ENCODE measurements around the gene PEX11G. TPM values are rescaled to one million over a fixed set of nuclear protein-coding genes. Genes with fewer than 3 reads are reported as not detected.

Gene PEX11G
- total RNA-seq, 4 donors from 2014 or later, result 2.9 to 5.2 (median 4.1) TPM

- TF ChIP-seq EP300 (IDR thresholded peaks at IDR 0.05), result no peak
- TF ChIP-seq POLR2A (IDR thresholded peaks at IDR 0.05), result no peak
- TF ChIP-seq, protein P1, sequence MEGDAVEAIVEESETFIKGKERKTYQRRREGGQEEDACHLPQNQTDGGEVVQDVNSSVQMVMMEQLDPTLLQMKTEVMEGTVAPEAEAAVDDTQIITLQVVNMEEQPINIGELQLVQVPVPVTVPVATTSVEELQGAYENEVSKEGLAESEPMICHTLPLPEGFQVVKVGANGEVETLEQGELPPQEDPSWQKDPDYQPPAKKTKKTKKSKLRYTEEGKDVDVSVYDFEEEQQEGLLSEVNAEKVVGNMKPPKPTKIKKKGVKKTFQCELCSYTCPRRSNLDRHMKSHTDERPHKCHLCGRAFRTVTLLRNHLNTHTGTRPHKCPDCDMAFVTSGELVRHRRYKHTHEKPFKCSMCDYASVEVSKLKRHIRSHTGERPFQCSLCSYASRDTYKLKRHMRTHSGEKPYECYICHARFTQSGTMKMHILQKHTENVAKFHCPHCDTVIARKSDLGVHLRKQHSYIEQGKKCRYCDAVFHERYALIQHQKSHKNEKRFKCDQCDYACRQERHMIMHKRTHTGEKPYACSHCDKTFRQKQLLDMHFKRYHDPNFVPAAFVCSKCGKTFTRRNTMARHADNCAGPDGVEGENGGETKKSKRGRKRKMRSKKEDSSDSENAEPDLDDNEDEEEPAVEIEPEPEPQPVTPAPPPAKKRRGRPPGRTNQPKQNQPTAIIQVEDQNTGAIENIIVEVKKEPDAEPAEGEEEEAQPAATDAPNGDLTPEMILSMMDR (IDR thresholded peaks at IDR 0.05), result no peak
- TF ChIP-seq POLR2AphosphoS5 (IDR thresholded peaks at IDR 0.05), result no peak
- peaks cover 87% of the 10 kb centered on the region for H3K36me3 ChIP-seq
- H3K4me3 ChIP-seq, result no peak overlapping the region
- H3K27me3 ChIP-seq, result no peaks in the 10 kb centered on the region
- H3K27ac ChIP-seq, result no peak overlapping the region
- H3K4me1 ChIP-seq, result no peaks in the 10 kb centered on the region
- 88% methylated on average over 14 of the region's 14 CpGs for WGBS
- no peaks in the 10 kb centered on the region for H3K9me3 ChIP-seq
- no peak for DNase-seq (ENCODE audit: low spot score in 2 of 2)
Observed at GRCh38 chr19:7460562-7460966, 28.3 kb downstream of the PEX11G start.

- Histone ChIP-seq H3K9me3 (no peaks in the 10 kb centered on the region), H3K27me3 (no peaks in the 10 kb centered on the region), H3K4me3 (no peak overlapping the region), H3K36me3 (peaks cover 87% of the 10 kb centered on the region), H3K4me1 (no peaks in the 10 kb centered on the region), H3K27ac (no peak overlapping the region)
- DNase-seq (ENCODE audit: low spot score in 2 of 2), result no peak
- 87% methylated on average over 20 of the region's 20 CpGs for WGBS
- TF ChIP-seq, protein P1 (IDR thresholded peaks at IDR 0.05), result no peak
- no peak for TF ChIP-seq EP300 (IDR thresholded peaks at IDR 0.05)
- no peak for TF ChIP-seq POLR2A (IDR thresholded peaks at IDR 0.05)
- TF ChIP-seq POLR2AphosphoS5 (IDR thresholded peaks at IDR 0.05), result no peak
Observed at GRCh38 chr19:7459773-7460172, 29.1 kb downstream of the PEX11G start.

GRCh38 chr19:7458675-7459074, 30.2 kb downstream of the PEX11G start:
- H3K36me3 ChIP-seq, result peaks cover 83% of the 10 kb centered on the region
- no peak for DNase-seq (ENCODE audit: low spot score in 2 of 2)
- H3K27ac ChIP-seq, result no peak overlapping the region
- TF ChIP-seq, protein P1 (IDR thresholded peaks at IDR 0.05), result no peak
- TF ChIP-seq POLR2AphosphoS5 (IDR thresholded peaks at IDR 0.05), result no peak
- no peak for TF ChIP-seq POLR2A (IDR thresholded peaks at IDR 0.05)
- TF ChIP-seq EP300 (IDR thresholded peaks at IDR 0.05), result no peak
- no peaks in the 10 kb centered on the region for H3K9me3 ChIP-seq
- no peaks in the 10 kb centered on the region for H3K4me1 ChIP-seq
- no peaks in the 10 kb centered on the region for H3K27me3 ChIP-seq
- no peak overlapping the region for H3K4me3 ChIP-seq
- 98% methylated on average over 9 of the region's 9 CpGs for WGBS

GRCh38 chr19:7456964-7457541, 31.8 kb downstream of the PEX11G start:
- Histone ChIP-seq H3K9me3 (no peaks in the 10 kb centered on the region), H3K4me1 (no peaks in the 10 kb centered on the region), H3K4me3 (no peak overlapping the region), H3K27me3 (no peaks in the 10 kb centered on the region), H3K27ac (no peak overlapping the region), H3K36me3 (peaks cover 77% of the 10 kb centered on the region)
- TF ChIP-seq, protein P1 (IDR thresholded peaks at IDR 0.05), result no peak
- TF ChIP-seq EP300 (IDR thresholded peaks at IDR 0.05) (no peak), POLR2AphosphoS5 (IDR thresholded peaks at IDR 0.05) (no peak), POLR2A (IDR thresholded peaks at IDR 0.05) (no peak)
- 95% methylated on average over 11 of the region's 11 CpGs for WGBS
- no peak for DNase-seq (ENCODE audit: low spot score in 2 of 2)

GRCh38 chr19:7455600-7456296, 33.1 kb downstream of the PEX11G start:
- H3K4me3 ChIP-seq, result no peak overlapping the region
- H3K9me3 ChIP-seq, result no peaks in the 10 kb centered on the region
- WGBS, result 96% methylated on average over 9 of the region's 14 CpGs

More at GRCh38 chr19:7455600-7456296, 33.1 kb downstream of the PEX11G start:
- Histone ChIP-seq H3K36me3 (peaks cover 74% of the 10 kb centered on the region), H3K27ac (no peak overlapping the region), H3K4me1 (no peaks in the 10 kb centered on the region), H3K27me3 (no peaks in the 10 kb centered on the region)
- no peak for DNase-seq (ENCODE audit: low spot score in 2 of 2)
- TF ChIP-seq POLR2A (IDR thresholded peaks at IDR 0.05), result no peak
- no peak for TF ChIP-seq POLR2AphosphoS5 (IDR thresholded peaks at IDR 0.05)
- TF ChIP-seq, protein P1 (IDR thresholded peaks at IDR 0.05), result no peak
- TF ChIP-seq EP300 (IDR thresholded peaks at IDR 0.05), result no peak
